CD4-positive, alpha-beta T cell (primary cell): Measurements from ENCODE around the gene GRB14. TPM values are rescaled to one million over a fixed set of nuclear protein-coding genes. Genes with fewer than 3 reads are reported as not detected.

ENCODE experiments used
- ATAC-seq: fragments of 200-7000 bp; cut with Tn5 transposase; one replicate; pipeline ENCODE4 v1.10.0; 2022; ENCODE audit warnings: mild to moderate bottlenecking; ENCODE audit not compliant: poor library complexity
- CTCF ChIA-PET: fragments of 350-600 bp; sonication (Branson Sonifier 250); formaldehyde crosslinking; loops from one replicate; lab custom pipeline; 2021; ENCODE audit warnings: antibody characterized with exemption, inconsistent platforms; lab: Charles Lee
- POLR2A ChIA-PET: fragments of 350-600 bp; sonication (Branson Sonifier 250); formaldehyde crosslinking; loops from one replicate; lab custom pipeline; 2021; ENCODE audit warnings: antibody characterized with exemption, inconsistent platforms; lab: Charles Lee
- DNase-seq, 14 experiments: peaks; one replicate each; pipeline ENCODE4 v3.0.0-alpha.2; 2013 to 2020; ENCODE audit warnings: mixed read lengths in 2 of 14
- H3K27ac ChIP-seq, 2 donors: one replicate each; pipeline versions ENCODE4 v1.5.1 to v1.7.0; 2013; ENCODE audit warnings: low read length in 2 of 2, low read depth in 1 of 2, mild to moderate bottlenecking in 1 of 2
- H3K27me3 ChIP-seq, 2 experiments: 1 replicate in 1 of 2; 2 replicates in 1 of 2; pipeline versions ENCODE4 v1.6.1 to v1.7.0; 2013; ENCODE audit warnings: low read length in 2 of 2, control low read depth in 1 of 2, mild to moderate bottlenecking in 1 of 2, moderate library complexity in 1 of 2; ENCODE audit not compliant: insufficient read depth in 2 of 2, control insufficient read depth in 1 of 2
- H3K36me3 ChIP-seq: one replicate; pipeline ENCODE4 v1.6.1; 2013; ENCODE audit warnings: low read length, control low read depth; ENCODE audit not compliant: insufficient read depth
- H3K4me1 ChIP-seq: one replicate; pipeline ENCODE4 v1.6.1; 2013; ENCODE audit warnings: low read length, control low read depth; ENCODE audit not compliant: insufficient read depth
- H3K4me3 ChIP-seq: one replicate; pipeline ENCODE4 v1.5.1; 2013; ENCODE audit warnings: mild to moderate bottlenecking, low read length, moderate library complexity
- H3K9me3 ChIP-seq, 2 experiments: 1 replicate in 1 of 2; 2 replicates in 1 of 2; pipeline versions ENCODE4 v1.6.1 to v1.7.0; 2013; ENCODE audit warnings: low read length in 2 of 2, mild to moderate bottlenecking in 2 of 2, control low read depth in 1 of 2, moderate library complexity in 1 of 2; ENCODE audit not compliant: control insufficient read depth in 1 of 2, insufficient read depth in 1 of 2
- H3K27ac Mint-ChIP-seq: one replicate; pipeline ENCODE4 v1.8.0; 2020; ENCODE audit warnings: mixed read lengths
- H3K27me3 Mint-ChIP-seq: one replicate; pipeline ENCODE4 v1.8.0; 2021; ENCODE audit warnings: mixed read lengths
- H3K36me3 Mint-ChIP-seq: one replicate; pipeline ENCODE4 v1.8.0; 2021; ENCODE audit warnings: low read depth, mixed read lengths
- H3K4me1 Mint-ChIP-seq: one replicate; pipeline ENCODE4 v1.8.0; 2021; ENCODE audit warnings: low read depth, mixed read lengths
- H3K4me3 Mint-ChIP-seq: one replicate; pipeline ENCODE4 v1.8.0; 2020; ENCODE audit warnings: mild to moderate bottlenecking, mixed read lengths
- H3K9me3 Mint-ChIP-seq: one replicate; pipeline ENCODE4 v1.8.0; 2020; ENCODE audit warnings: mixed read lengths
- intact Hi-C, 2 experiments: fragments of 100-400 bp; cut with DNase I in 1 of 2; cut with micrococcal nuclease in 1 of 2; formaldehyde crosslinking; loops; one replicate each; pipeline versions ENCODE4 v1.15.1 to v1.9.0; 2023 to 2025; cut with DNase I, micrococcal nuclease
- total RNA-seq, 174 experiments: library from RNA in 2 of 174; stranded (reverse) in 2 of 174; gene quantifications; one replicate each; pipeline ENCODE4 v1.2.3 and lab custom pipeline; 2021 to 2026
- TF ChIP-seq, protein P1 (sequence below): fragments of 200-600 bp; IDR thresholded peaks from one replicate; pipeline ENCODE4 v1.8.0; 2022; ENCODE audit warnings: antibody characterized with exemption, mild to moderate bottlenecking

Gene GRB14
- total RNA-seq, 2 experiments from 2014 or later, result not detected

DNA sequence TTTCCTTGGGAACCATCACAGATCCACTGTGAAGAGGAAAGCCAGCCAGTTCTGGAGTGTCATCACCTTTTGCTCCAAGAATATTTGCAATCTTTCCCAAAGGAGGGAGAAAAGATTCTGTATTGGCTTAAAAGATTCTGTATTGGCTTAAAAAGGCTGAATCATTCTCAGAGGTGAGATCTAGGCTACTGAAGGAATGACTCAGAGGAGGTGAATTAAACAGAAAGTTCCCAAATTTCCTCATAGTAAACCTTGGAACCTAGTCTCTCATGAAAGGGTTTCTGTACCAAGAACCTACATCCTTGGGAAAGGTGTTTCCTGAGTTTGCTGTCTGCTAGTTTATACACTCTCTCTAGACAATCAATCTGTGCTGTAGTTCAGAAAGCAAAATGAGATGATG is 34.1 kb upstream of the GRB14 start:
- intact Hi-C loops, result no loop called here
- Mint-ChIP-seq H3K27ac (no peak overlapping the region), H3K4me3 (no peak overlapping the region), H3K36me3 (no peaks in the 10 kb centered on the region), H3K4me1 (no peaks in the 10 kb centered on the region), H3K27me3 (no peaks in the 10 kb centered on the region), H3K9me3 (peaks cover 7% of the 10 kb centered on the region)
- peaks cover 0 to 12% of the 10 kb centered on the region in 2 experiments for H3K9me3 ChIP-seq
- H3K4me1 ChIP-seq, result no peaks in the 10 kb centered on the region
- DNase-seq (no peak), ATAC-seq (no peak)
- POLR2A ChIA-PET, result no interaction called here
- CTCF ChIA-PET, result no interaction called here
- H3K36me3 ChIP-seq, result no peaks in the 10 kb centered on the region
- TF ChIP-seq, protein P1, sequence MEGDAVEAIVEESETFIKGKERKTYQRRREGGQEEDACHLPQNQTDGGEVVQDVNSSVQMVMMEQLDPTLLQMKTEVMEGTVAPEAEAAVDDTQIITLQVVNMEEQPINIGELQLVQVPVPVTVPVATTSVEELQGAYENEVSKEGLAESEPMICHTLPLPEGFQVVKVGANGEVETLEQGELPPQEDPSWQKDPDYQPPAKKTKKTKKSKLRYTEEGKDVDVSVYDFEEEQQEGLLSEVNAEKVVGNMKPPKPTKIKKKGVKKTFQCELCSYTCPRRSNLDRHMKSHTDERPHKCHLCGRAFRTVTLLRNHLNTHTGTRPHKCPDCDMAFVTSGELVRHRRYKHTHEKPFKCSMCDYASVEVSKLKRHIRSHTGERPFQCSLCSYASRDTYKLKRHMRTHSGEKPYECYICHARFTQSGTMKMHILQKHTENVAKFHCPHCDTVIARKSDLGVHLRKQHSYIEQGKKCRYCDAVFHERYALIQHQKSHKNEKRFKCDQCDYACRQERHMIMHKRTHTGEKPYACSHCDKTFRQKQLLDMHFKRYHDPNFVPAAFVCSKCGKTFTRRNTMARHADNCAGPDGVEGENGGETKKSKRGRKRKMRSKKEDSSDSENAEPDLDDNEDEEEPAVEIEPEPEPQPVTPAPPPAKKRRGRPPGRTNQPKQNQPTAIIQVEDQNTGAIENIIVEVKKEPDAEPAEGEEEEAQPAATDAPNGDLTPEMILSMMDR, result no peak
- H3K27ac ChIP-seq, result no peak overlapping the region
- no peaks in the 10 kb centered on the region for H3K27me3 ChIP-seq
- H3K4me3 ChIP-seq, result no peak overlapping the region

DNA sequence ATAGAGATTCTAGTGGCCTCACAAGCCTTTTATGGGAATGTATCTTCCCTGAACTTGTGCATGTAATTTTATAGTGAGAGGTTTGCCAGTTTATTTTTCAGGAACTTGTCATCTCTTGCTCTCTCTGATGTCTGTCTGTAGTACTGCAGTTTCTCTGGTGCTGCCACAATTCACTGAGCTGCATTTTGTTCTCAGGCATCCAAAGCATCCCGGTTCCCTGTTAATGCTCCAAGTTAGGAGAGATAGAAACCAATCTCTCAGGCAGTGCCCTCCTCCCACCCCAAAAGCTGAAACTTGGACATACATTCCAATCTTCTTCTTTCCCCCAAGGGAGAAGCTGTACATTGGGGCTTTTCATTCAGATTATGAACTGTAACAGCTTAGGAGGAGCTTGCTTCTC is 30.1 kb upstream of the GRB14 start:
- ChIA-PET CTCF (no interaction called here), POLR2A (no interaction called here)
- TF ChIP-seq, protein P1, result no peak
- H3K4me1 ChIP-seq, result no peaks in the 10 kb centered on the region
- H3K9me3 ChIP-seq, result peaks cover 0 to 20% of the 10 kb centered on the region in 2 experiments
- Mint-ChIP-seq H3K9me3 (peaks cover 18% of the 10 kb centered on the region), H3K27ac (no peak overlapping the region), H3K27me3 (no peaks in the 10 kb centered on the region), H3K4me3 (no peak overlapping the region), H3K36me3 (no peaks in the 10 kb centered on the region), H3K4me1 (no peaks in the 10 kb centered on the region)
- no peaks in the 10 kb centered on the region for H3K36me3 ChIP-seq
- no peak overlapping the region for H3K27ac ChIP-seq
- ATAC-seq (no peak), DNase-seq (no peak)
- no peaks in the 10 kb centered on the region for H3K27me3 ChIP-seq
- H3K4me3 ChIP-seq, result no peak overlapping the region
- intact Hi-C loops, result no loop called here

DNA sequence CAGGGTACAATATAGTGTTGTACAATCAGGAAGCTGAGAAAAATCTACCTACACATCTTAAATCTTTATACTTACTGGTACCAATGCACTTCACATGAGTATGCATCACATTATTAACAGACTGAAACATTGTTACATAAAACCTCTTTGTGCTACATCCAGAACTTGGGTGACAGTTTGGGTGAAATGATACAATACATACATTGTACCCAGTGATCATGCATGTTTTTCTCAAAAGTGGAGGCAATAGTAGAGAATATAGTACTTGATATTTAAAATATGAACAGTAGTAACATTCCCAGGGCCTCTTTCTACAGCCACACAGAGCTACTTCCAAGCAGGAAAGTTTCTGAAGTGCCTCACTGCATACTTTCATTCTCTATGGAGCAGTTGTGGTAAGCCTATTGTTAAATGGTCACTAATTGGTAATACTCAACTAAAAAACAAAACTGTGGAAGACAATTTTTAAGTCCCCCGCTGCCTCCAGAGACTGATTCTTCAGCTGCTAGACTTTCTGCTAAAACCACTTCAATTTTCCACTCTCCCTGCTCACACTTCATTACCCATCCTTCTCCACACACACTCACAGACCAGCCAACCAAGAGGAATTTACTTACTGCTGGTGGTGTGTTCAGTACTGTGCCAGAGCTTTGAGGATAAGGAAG is 22.9 kb upstream of the GRB14 start:
- ATAC-seq, result no peak
- ChIA-PET POLR2A (no interaction called here), CTCF (no interaction called here)
- Mint-ChIP-seq H3K4me1 (no peaks in the 10 kb centered on the region), H3K27me3 (no peaks in the 10 kb centered on the region), H3K36me3 (no peaks in the 10 kb centered on the region), H3K27ac (no peak overlapping the region), H3K4me3 (no peak overlapping the region), H3K9me3 (peaks cover 8% of the 10 kb centered on the region)
- Histone ChIP-seq H3K4me1 (no peaks in the 10 kb centered on the region), H3K27me3 (no peaks in the 10 kb centered on the region), H3K27ac (no peak overlapping the region), H3K4me3 (no peak overlapping the region), H3K36me3 (no peaks in the 10 kb centered on the region), H3K9me3 (peaks cover 0 to 6% of the 10 kb centered on the region in 2 experiments)
- no peak for DNase-seq
- TF ChIP-seq, protein P1, result no peak
- intact Hi-C loops, result no loop called here
